ENCODE data around the gene CEP112.

GRCh38 chr17:65588181-65588808, 603.6 kb downstream of the CEP112 start:
- TF ChIP-seq CTCF (IDR thresholded peaks at IDR 0.05), result peak in 3 of 6 experiments; percentile 84 to 94 (median 93)
- TF ChIP-seq POLR2A (IDR thresholded peaks at IDR 0.05), result no peak
